ENCODE data around the gene FTCD.
"Not testable (repeated sequence)": the region's sequence is repeated elsewhere in the genome, so short reads cannot be mapped to it uniquely, and the experiment has no call there.

FTCD gene

GRCh38 chr21:46152927-46153246, 2.5 kb downstream of the FTCD start:
- no peak for FAIRE-seq

DNA sequence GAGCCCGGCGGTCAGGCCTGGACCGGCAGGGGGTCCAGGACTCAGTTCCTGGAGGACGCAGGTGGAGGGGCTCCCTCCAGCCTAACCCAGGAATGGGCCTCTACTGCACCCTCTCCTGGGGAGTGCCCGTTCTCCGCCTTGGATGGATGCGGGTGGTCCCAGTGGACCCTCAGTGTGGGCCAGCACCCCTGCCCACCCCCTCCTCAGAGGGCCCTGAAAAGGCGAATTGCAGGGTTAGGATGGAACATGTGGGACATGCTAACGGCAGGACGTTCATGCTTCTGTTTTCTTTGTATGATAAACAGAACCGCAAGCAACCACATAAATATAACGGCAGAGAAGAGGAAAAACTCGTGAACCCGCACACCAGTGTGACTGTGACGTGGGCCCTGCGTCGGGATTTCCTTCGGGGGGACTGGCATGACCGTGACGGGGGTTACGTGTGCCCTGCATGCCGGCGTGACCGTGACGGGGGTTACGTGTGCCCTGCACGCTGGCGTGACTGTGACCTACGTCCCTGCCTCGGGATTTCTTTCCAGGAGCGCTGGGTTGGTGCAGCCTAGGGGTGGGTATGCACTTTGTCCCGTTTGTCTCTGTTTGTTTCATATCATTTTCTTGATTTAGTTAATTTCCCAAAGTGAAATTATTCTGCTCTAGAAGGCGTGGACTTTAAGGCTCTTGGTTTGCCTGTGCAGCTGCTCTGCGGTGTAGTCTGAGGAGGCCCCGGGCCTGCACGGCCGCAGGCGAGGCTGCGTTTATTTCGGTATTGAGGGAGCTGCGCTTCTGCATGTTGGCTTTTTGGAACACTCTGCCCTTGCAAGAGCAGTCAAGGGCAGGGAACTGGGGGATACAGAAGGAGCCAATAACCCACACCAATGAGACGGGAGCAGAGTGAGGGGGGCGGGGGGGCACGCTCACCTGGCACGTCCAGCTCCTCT, 3.1 kb downstream of the FTCD start:
- FAIRE-seq, result no peak

DNA sequence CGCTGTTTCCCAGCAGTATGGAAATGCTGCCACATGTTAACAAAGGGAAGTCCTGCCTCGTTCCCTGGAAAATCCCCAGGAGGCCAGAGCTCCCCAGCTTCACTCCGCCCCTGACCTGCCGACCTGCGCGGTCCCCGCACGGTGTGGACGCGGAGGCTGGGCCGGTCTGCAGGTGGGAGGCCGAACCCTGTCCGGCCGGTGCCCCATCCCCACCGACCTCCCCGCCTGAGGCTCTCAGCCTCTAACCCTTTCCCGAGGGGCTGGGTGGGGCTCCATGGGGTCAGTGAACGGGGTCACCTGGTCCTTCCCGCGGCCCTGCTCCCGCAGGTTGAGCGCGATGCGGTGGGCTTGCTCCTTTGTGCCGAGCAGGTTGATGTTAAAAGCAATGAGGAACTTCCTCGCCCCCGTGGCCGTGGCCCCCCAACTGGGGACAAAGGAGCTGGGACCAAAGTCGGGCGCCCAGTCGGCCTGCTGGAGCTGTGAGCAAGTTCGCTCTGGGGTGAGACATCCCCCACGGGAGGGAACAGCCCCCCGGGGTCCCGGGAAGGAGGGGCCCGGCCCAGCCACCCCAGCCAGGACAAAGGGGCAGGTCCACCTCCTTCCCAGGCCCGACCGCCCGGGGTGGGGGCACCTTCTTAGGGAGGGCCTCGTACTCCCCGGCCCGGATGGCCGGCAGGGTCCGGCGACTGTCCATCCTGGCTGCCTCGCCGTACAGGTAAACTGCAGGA, 4.0 kb downstream of the FTCD start:
- FAIRE-seq, result no peak

DNA sequence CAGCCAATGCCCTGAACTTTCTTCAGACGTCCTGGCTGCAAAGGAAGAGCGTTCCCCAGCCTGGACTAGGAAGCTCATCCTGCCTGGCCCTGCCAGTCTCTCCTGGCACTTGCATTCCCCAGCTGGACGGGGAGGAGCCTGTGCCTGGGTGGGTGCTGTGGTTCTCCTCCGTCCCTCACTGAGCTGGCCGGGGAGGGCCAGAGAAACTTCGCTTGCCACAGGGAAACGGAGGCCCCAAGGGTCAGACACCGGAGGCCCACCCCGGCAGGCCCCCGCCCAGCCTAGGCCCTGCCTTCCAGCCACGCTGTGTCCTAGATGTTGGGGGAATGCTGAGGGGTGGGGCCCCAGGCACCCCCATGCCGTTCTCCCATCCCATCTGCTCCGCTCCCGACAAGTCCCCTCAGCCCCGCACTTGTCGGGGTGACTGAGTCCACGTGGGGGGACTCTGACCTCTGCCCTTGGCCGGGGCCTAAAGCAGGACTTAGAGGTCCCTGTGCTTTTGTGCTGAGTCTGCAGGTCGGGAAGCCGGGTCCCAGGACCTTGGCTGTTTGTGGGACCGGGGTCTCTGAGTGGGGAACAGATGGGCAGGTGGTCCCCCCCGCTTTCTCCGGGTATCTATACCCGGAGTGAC, 4.8 kb downstream of the FTCD start:
- no peak for FAIRE-seq

DNA sequence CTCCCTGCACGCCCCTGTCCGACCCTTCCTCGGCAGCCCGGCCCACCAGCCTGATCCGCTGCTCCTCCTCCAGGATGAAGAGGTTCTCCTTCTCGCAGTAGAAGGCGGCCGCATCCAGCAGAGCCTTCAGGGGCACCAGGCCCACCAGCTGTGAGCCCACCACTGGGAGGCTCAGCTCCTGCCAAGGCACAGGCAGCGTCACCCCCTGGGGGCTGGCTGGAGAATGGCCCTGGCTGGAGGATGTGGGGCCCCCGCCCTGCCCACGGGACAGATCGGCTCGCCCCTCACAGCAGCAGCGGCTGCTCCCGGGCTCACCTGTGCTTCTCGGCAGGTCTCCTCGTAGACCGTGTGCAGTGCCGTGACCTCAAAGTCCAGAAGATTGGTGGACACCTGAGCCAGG, 5.3 kb downstream of the FTCD start:
- no peak for FAIRE-seq

DNA sequence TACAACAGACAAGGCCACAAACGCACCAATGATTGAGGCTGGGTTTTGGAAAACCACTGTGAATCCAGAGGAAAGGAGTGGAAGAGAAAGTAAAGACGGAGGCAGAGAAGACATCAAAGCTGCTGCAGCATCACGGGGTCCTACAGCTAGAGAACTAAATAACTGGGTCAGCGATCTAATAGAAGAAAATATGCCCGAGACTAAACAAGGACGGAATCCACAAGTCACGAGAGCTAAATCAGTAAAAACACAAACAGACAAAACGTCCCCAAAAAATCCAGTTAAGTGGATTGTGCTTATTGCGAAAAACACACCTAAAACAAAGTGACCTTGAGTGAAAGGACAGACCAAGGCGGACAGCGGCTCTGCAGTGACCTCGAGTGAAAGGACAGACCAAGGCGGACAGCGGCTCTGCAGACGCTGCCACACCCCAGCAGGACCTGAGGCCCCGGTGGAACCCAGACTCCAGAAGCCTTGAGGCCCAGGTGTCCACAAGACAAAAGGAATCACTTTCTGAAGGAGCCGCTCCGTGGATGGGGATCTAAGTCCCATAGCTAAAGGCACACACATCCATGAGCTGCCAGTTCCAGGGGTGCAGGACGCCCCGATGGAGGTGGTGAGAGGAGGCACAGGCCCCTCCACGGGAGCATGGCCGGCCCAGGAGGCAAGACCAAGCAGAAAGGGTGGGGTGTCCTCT, 6.0 kb downstream of the FTCD start:
- FAIRE-seq, result no peak

- FAIRE-seq, result no peak
Observed at GRCh38 chr21:46148106-46148505, 7.3 kb downstream of the FTCD start.

GRCh38 chr21:46147429-46147828, 8.0 kb downstream of the FTCD start:
- FAIRE-seq, result not testable (repeated sequence)

DNA sequence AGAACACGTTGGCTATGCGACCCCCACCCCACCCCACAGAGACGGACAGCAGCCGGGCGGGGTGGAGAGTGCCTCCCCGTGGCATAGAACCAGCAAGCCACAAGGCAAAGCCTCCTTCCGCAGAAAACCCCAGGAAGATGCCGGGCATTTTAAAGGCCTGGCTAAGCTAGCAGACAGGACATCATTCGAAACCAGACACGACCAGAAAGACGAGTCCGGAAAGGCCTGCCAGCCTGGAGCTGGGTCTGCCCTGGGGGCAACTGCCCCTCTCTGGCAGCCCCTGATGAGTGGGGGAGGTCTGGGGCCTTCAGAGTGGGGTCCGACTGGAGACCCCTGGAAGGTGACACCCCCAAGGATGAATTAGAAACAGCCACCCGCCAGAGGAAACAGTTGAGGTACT, 8.5 kb downstream of the FTCD start:
- no peak for FAIRE-seq

DNA sequence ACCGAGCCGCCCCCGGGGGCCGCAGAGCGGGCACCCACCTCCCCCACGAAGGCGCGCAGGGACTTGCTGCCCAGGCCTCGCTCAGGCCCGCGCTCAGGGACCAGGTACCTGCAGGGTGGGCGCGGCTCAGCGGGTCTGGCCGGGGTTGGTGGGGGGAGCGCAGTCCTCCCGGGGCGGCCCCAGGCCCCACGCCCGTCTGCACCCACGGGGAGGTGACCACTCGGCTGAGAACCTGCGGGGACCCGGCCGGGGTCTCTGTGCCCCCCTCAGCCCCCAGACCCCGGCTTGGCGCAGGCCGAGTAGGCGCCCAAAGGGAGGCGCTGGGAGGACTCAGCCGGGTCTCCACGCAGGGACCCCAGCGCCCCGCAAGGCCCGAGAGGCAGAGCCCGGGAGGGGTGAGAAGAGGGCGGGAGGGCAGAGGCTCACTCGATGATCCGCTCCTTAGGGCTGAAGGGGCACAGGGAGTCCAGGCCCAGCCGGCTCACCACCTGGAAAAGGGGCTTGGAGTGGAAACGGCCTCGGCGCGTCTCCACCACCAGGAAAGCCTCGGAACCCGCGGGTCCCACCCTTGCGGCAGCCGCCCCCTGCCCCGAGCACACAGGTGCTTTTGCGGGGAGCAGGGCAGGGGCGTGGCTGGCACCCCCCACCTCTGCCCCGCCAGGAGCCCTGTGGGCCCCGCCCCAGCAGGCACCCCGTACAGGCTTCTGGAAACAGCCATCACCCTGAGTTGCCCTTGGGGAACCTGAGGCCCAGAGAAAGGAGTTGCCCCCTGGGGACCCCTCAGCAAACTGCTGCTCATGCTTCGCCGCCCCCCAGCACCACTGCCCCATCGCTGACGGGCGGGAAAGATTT, 9.3 kb downstream of the FTCD start:
- FAIRE-seq, result no peak

GRCh38 chr21:46145159-46145839, 10.1 kb downstream of the FTCD start:
- FAIRE-seq, result no peak

DNA sequence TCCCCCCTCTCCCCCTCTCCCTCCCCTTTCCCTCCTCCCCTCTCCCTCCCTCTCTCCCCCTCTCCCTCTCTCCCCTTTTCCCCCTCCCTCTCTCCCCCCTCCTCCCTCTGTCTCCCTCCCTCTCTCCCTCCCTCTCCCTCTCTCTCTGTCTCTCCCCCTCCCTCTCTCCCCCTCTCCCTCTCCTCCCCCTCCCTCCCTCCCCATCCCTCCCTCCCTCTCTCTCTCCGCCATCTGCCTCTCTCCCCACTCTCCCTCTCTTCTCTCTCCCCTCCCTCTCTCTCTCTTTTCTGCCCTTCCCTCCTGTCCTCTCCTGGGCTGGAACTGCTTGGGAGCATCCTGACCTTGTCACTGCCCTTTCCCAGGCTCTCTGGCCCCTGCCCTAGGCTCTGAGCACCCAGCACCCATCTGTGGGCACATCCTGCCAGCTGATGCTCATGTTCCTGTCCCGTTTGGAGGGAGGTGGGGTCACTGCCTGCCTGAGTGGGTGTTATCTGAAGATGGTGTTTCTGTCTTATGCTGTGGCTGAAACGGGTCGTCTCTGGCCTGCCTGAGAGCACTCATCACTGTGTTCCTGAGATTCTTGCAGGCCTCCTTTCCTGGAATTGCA, 10.8 kb downstream of the FTCD start:
- no peak for FAIRE-seq

DNA sequence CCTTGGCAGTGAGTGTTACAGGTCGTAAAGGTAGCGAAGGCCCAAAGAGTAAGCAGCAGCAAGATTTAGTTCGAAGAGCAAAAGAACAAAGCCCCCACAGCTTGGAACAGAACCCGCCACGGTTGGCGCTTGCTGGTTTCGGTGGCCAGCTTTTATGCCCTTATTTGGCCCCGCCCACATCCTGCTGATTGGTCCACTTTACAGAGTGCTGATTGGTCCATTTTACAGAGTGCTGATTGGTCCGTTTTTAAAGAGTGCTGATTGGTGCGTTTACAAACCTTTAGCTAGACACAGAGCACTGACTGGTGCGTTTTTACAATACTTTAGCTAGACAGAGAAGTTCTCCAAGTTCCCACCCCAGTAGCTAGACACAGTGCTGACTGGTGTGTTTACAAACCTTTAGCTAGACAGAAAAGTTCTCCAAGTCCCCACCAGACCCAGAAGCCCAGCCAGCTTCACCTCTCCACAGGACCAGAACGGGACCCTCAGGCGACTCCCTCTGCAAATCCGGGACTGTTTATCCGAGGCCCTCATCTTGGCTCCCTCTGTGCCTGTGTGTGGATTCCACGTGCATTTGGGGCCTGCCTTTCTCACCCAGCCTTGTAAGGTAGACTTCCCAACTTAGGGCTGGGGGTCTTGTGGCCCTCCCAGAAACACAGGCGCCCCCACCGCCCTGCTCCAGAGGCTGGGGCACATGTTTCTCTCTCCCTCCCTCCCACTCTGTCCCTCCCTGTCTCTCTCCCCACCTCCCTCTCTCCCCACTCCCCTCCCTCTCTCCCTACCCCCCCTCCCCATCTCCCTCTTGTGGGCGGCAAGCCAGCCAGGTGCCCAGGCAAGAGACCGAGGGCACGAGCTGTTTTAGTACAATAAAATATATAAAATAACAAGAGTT, 12.6 kb downstream of the FTCD start:
- no peak for FAIRE-seq

- FAIRE-seq, result no peak
Observed at GRCh38 chr21:46141767-46142581, 13.4 kb downstream of the FTCD start.

DNA sequence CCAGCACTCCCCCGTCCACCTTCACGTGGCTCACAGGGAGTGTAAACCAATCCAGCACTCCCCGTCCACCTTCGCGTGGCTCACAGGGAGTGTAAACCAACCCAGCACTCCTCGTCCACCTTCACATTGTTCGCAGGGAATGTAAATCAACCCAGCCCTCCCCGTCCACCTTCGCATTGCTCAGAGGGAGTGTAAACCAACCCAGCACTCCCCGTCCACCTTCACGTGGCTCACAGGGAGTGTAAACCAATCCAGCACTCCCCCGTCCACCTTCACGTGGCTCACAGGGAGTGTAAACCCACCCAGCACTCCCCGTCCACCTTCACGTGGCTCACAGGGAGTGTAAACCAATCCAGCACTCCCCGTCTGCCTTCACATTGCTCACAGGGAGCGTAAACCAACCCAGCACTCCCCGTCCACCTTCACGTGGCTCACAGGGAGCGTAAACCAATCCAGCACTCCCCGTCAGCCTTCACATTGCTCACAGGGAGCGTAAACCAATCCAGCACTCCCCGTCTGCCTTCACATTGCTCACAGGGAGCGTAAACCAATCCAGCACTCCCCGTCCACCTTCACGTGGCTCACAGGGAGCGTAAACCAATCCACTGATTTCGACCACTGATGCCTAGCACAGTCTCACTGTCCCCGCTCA, 14.9 kb downstream of the FTCD start:
- not testable (repeated sequence) for FAIRE-seq

- FAIRE-seq, result no peak
Observed at GRCh38 chr21:46139686-46140085, 15.7 kb downstream of the FTCD start.

- FAIRE-seq, result no peak
Observed at GRCh38 chr21:46138383-46138970, 16.9 kb downstream of the FTCD start.

DNA sequence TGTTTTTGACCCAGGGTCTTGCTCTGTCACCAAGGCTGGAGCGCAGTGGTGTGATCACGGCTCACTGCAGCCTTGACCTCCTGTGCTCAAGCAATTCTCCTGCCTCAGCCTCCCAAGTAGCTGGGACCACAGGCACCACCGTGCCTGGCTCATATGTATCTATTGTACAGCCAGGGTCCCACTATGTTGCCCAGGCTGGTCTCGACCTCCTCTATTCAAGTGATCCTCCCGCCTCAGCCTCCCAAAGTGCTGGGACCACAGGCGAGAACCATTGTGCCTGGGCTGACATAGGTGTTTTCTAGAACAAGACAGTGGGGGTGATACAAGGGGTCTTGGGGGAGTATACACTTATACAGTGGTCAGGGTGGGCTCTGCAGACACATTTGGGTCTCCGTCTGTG, 17.5 kb downstream of the FTCD start:
- FAIRE-seq, result no peak

All from islet of Langerhans (tissue), 1 donor.